Stimulated activated CD4-positive, alpha-beta T cell treated with anti-CD3 and anti-CD28 coated beads, TNF-alpha, amount 100 ng/mL, for 4 hours (primary cell): ENCODE results near the gene NOX5.

Experiments used
- DNase-seq, 3 experiments: peaks; one replicate each; pipeline ENCODE4 v3.0.0-alpha.2; 2020; ENCODE audit warnings: low read depth in 3 of 3

NOX5 gene

GRCh38 chr15:68991723-68992122 is 22.8 kb upstream of the NOX5 start:
- no peak for DNase-seq

DNA sequence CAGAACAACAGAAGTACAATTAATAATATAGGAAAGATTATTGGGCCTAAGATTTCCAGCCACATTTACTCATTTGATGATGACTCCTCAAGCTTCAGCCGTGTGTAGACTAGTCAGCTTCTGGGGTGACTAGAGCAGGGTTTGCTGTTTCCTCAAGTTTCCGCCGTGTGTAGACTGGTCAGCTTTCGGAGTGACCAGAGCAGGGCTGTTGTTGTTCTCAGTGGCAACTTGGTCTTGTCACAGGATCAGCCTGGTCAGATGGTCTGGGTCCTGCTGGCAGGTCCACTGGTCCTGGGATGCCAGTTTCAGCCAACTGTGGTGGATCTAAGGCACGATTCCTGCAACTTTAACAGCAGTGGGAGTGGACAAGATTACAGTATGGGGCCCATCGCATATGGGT is 21.8 kb upstream of the NOX5 start:
- DNase-seq = no peak

- no peak for DNase-seq
Observed at GRCh38 chr15:68993276-68993675, 21.2 kb upstream of the NOX5 start.

GRCh38 chr15:68994149-68994548 is 20.3 kb upstream of the NOX5 start:
- DNase-seq = no peak

GRCh38 chr15:68994981-68995761 is 19.3 kb upstream of the NOX5 start:
- DNase-seq = no peak

GRCh38 chr15:68997050-68997449 is 17.4 kb upstream of the NOX5 start:
- no peak for DNase-seq

DNA sequence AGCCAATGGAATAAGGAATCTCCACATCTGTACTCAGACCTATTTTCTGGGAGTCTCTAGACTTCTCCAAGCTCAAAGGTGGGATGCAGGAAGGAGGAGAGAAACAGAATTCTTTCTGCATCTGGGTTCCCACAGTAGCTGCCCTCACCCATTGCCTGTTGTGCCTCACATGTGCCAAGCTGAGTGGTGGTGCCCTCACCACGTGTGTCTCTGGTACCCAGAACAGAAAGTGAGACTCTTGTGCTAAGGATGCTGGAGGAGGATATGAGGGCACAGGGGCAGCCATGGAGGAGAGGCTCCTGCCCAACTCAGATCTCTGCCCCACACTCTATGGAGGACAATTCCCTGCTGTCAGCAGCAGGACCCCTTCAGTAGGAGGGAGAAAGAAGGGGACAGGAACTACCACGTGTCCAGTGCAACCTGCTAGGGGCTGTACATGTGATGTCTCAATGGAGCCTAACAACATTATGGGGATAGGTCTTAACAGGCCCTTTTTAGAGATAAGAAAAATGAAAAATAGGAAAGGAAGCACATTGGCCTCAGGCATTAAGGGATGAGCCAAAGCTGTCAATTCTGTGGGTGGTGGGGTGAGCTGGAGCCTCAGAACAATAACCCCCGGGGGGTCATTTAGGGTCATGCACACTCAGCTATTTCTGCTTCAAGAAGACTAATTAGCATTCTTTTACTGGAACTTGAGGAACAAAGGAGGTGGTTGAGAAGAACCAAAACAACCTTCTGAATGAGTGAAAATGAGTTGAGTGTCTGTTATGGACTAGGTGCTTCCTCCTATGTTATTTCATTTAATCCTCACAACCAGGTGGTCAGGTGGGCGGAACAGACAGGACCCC is 16.3 kb upstream of the NOX5 start:
- DNase-seq = no peak

DNA sequence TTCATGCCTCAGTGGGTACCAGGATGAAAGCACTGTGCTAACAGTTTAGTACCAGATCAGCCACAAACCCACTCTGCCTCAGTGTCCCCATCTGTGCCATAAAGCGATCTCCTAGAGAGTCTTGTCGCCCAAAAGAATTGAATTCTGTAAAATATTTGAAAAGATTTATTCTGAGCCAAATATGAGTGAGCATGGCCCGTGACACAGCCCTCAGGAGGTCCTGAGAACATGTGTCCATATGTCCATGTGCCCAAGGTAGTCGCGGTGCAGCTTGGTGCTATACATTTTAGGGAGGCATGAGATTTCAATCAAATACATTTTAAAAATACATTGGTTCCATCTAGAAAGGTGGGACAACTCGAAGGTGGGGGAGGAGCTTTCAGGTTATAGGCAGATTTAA is 15.4 kb upstream of the NOX5 start:
- no peak for DNase-seq

- no peak for DNase-seq
Observed at GRCh38 chr15:69000091-69000490, 14.4 kb upstream of the NOX5 start.

- no peak for DNase-seq
Observed at GRCh38 chr15:69000725-69001503, 13.6 kb upstream of the NOX5 start.

DNA sequence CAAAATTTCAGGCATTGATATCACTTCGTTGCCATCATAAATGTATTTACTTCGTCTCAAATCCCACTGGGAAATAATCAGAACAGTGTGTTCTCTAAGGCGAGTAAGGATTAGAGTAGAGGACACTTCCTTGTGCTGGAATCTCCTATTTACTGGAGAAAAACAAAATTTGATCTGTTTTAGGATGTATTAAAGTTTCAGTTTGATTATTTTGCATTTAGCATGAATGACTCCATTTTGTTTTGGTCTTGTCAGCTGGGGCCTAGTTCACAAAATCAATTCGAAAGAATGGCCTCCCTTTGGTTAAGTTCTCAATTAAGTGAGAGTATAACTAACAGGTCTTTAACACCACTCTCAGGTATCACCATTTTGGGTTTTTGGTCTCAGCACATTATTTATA is 11.7 kb upstream of the NOX5 start:
- no peak for DNase-seq

DNA sequence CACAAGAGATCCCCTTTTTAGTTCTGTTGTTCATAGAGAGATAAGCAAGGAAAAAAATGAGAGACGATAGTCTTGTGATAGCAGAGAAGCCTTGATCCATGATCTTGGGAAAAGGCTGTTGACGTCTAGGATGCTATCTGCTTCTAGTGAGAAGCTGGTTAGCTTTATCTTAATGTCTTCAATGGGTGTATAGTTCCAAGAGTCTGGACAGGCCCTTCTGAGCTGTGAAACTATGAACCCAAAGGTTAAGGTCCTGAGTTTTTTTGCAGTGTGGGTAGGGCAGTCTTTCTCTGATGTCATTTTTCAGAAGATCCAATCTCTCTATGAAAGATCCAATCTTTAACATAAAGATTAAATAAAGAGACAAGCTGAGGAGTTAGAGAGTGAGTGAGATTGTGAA is 10.5 kb upstream of the NOX5 start:
- DNase-seq = no peak

GRCh38 chr15:69008056-69008455 is 6.4 kb upstream of the NOX5 start:
- DNase-seq = no peak

DNA sequence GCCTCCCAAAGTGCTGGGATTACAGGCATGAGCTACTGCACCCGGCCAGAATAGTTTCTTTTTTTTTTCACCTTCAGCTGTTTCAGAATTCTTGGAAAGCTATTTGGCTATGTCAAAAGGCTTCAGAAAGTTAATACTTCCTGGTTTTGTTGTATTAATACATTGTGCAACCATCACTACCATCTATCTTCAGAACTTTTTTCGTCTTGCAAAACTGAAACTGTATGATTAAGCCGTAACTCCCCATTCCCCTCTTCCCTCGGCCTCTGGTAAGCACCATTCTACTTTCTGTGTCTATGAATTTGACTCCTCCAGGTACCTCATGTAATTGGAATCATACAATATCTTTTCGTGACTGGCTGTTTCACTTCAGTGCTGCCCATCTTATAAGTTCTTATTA is 5.2 kb upstream of the NOX5 start:
- DNase-seq = no peak

DNA sequence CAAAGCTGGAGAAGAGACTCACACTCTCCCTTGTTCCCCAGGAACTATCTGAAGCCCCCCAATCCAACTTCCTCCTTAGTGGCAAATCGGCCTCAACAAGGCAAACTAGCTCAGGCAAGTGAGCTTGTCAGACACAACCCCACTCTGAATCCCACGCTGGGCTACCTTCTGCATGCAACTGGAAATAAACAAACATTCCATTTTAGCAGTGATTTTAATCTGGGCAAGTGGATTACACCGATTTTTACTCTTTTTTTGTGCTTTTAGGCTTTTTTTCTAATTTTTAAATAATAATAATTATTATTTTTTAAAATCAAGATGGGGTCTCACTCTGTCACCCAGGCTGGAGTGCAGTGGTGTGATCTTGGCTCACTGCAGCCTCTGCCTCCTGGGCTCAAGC is 2.9 kb upstream of the NOX5 start:
- no peak for DNase-seq

- no peak for DNase-seq
Observed at GRCh38 chr15:69012761-69013364, 1.6 kb upstream of the NOX5 start.

DNA sequence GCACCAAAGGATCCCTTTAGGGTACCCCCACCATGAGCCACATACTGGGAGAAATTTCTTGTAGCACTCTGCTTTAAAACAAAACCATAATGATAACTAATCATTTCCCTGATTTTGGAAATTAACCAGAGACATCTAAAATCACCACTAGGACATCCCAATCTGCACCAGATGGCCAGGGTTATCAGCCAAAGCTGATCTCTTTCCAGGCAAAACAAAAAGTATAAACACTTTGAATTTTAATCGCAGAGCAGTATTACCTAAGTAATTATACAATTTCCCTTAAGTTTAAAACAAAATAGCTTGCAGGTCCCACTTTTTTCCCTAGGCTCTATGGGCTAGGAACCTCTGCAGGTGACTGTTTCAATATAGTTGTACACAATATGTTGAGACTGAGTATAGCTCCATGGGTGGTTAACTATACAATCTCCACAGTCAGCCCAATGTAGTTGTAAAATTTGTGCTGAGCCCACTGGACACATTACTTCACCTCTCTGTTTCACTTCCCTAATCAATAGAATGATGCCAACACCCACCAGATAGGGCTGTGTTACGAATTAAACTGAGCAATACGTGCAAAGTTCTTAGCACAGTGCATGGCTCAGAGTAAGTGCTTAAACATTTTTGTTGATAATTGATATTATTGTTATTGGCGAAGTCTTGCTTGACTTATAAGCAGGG is 629 bp upstream of the NOX5 start:
- DNase-seq = no peak

DNA sequence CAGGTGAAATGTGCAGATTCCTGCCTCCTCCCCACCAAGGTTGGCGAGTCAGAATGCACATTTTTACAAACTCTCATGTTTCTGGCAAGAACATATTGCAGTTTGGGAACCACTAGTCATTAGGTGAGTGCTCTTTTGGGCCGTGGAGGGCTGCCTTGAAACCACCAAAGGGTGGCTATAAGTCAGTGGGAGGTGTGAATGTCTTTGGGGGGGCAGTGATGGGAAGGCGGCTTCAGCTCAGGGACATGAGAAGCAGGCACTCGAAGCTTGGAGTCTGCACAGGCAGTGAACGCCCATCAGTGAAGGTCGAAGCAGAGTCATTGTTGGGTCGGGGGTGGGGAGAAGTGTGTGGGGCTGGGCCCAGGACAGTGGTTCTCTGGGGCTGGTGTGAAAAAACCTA is 1.1 kb downstream of the NOX5 start:
- DNase-seq = no peak

DNA sequence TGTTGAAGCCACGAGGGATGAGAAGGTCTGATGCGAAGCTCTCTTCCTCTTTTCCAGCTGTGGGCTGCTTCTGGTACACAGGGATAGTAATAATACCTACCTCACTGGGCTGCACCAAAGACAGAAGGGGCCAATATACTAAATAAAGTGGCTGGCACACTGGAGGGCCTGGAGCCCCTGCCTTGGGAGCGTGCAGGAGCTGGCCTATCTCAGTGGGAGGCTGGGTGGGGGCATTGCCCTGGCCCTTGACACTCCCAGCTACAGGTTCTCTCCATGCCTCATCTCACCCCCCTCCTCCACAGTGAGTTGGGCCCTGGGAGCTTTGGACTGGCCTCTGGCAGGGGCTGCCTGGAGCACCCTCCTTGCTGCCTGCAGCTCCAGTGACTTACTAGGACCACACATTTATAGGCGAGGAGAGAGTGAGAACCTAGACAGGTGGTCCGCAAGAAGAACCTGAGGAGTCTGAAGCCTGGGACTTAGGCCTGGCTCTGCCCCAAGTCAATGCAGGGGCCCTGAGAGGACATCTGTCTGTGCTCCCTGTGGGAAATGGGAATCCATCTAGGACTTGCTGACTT is 1.6 kb downstream of the NOX5 start:
- DNase-seq = no peak

- no peak for DNase-seq
Observed at GRCh38 chr15:69017978-69018377, 3.5 kb downstream of the NOX5 start.

DNA sequence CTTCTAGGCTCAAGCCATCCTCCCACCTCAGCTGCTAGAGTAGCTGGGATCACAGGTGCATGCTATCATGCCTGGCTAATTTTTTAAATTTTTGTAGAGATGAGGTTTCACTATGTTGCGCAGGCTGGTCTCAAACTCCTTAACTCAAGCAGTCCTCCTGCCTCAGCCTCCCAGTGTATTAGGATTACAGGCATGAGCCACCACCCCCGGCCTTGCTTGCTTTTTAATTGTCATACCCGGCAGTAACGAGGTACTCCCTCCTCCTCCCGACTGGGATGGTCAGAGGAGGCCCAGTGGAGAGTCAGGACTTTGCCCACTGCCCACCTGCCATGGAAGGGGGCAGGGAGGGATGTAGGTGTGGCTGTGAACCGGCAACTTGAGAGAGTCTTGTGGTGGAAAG is 4.5 kb downstream of the NOX5 start:
- no peak for DNase-seq
